ENCODE results near the gene GRIK1.

GRIK1 gene

GRCh38 chr21:29939924-29940275, at the start of gene GRIK1:
Gene GRIK1, minus strand, starts transcription at chr21:29939996.
- H3K79me2 ChIP-seq (ENCODE audit: insufficient read depth, low read length): no peaks in the 10 kb centered on the region
- no peak for DNase-seq
- H3K4me1 ChIP-seq (ENCODE audit: insufficient read depth, low read length): no peaks in the 10 kb centered on the region
- no peaks in the 10 kb centered on the region for H4K20me1 ChIP-seq (ENCODE audit: insufficient read depth, low read length)
- no peak within 1 kb of the TSS for H3K27ac ChIP-seq (ENCODE audit: low read length)
- H3K9ac ChIP-seq (ENCODE audit: low read depth, low read length): no peak within 1 kb of the TSS
- no peaks in the 10 kb centered on the region for H3K9me3 ChIP-seq (ENCODE audit: insufficient read depth, low read length, severe bottlenecking)
- H2AFZ ChIP-seq (ENCODE audit: low read depth, low read length): no peak within 1 kb of the TSS
- ATAC-seq (ENCODE audit: insufficient read depth, low read depth): no peak
- no peaks in the 10 kb centered on the region for H3K36me3 ChIP-seq (ENCODE audit: insufficient read depth, low read length)
- H3K27me3 ChIP-seq (ENCODE audit: insufficient read depth, low read length, poor library complexity): no peaks in the 10 kb centered on the region
- no peak within 1 kb of the TSS for H3K4me2 ChIP-seq (ENCODE audit: insufficient read depth, low read length)
- H3K4me3 ChIP-seq (ENCODE audit: low read depth in 1 of 2, low read length in 2 of 2): no peak within 1 kb of the TSS
- TF ChIP-seq CTCF (IDR thresholded peaks at IDR 0.05; ENCODE audit: borderline replicate concordance, extremely low read depth, low read length, poor library complexity, severe bottlenecking) (no peak), EZH2 (IDR thresholded peaks at IDR 0.05; ENCODE audit: borderline replicate concordance, low read depth, low read length, severe bottlenecking) (no peak)

- no peaks in the 10 kb centered on the region for H3K36me3 ChIP-seq (ENCODE audit: insufficient read depth, low read length)
- no peak overlapping the region for H2AFZ ChIP-seq (ENCODE audit: low read depth, low read length)
- H3K9ac ChIP-seq (ENCODE audit: low read depth, low read length): no peak overlapping the region
- H3K27me3 ChIP-seq (ENCODE audit: insufficient read depth, low read length, poor library complexity): no peaks in the 10 kb centered on the region
- no peak overlapping the region for H3K4me3 ChIP-seq (ENCODE audit: low read depth in 1 of 2, low read length in 2 of 2)
- TF ChIP-seq CTCF (IDR thresholded peaks at IDR 0.05; ENCODE audit: borderline replicate concordance, extremely low read depth, low read length, poor library complexity, severe bottlenecking) (no peak), EZH2 (IDR thresholded peaks at IDR 0.05; ENCODE audit: borderline replicate concordance, low read depth, low read length, severe bottlenecking) (no peak)
- no peak overlapping the region for H3K4me2 ChIP-seq (ENCODE audit: insufficient read depth, low read length)
- peaks cover 2% of the 10 kb centered on the region for H3K9me3 ChIP-seq (ENCODE audit: insufficient read depth, low read length, severe bottlenecking)
- H3K4me1 ChIP-seq (ENCODE audit: insufficient read depth, low read length): no peaks in the 10 kb centered on the region
- H3K79me2 ChIP-seq (ENCODE audit: insufficient read depth, low read length): no peaks in the 10 kb centered on the region
- H4K20me1 ChIP-seq (ENCODE audit: insufficient read depth, low read length): no peaks in the 10 kb centered on the region
- DNase-seq: no peak
- no peak for ATAC-seq (ENCODE audit: insufficient read depth, low read depth)
- H3K27ac ChIP-seq (ENCODE audit: low read length): no peak overlapping the region
Measured at GRCh38 chr21:29987762-29988161, 48.0 kb upstream of the GRIK1 start.

- peaks cover 2% of the 10 kb centered on the region for H3K9me3 ChIP-seq (ENCODE audit: insufficient read depth, low read length, severe bottlenecking)
- no peak overlapping the region for H3K27ac ChIP-seq (ENCODE audit: low read length)
- no peaks in the 10 kb centered on the region for H4K20me1 ChIP-seq (ENCODE audit: insufficient read depth, low read length)
- no peaks in the 10 kb centered on the region for H3K79me2 ChIP-seq (ENCODE audit: insufficient read depth, low read length)
- H3K36me3 ChIP-seq (ENCODE audit: insufficient read depth, low read length): no peaks in the 10 kb centered on the region
- no peak overlapping the region for H3K9ac ChIP-seq (ENCODE audit: low read depth, low read length)
- ATAC-seq (ENCODE audit: insufficient read depth, low read depth) (no peak), DNase-seq (no peak)
- H3K4me1 ChIP-seq (ENCODE audit: insufficient read depth, low read length): no peaks in the 10 kb centered on the region
- no peaks in the 10 kb centered on the region for H3K27me3 ChIP-seq (ENCODE audit: insufficient read depth, low read length, poor library complexity)
- H3K4me2 ChIP-seq (ENCODE audit: insufficient read depth, low read length): no peak overlapping the region
- TF ChIP-seq EZH2 (IDR thresholded peaks at IDR 0.05; ENCODE audit: borderline replicate concordance, low read depth, low read length, severe bottlenecking) (no peak), CTCF (IDR thresholded peaks at IDR 0.05; ENCODE audit: borderline replicate concordance, extremely low read depth, low read length, poor library complexity, severe bottlenecking) (no peak)
- H2AFZ ChIP-seq (ENCODE audit: low read depth, low read length): no peak overlapping the region
- H3K4me3 ChIP-seq (ENCODE audit: low read depth in 1 of 2, low read length in 2 of 2): no peak overlapping the region
Measured at GRCh38 chr21:29985866-29986265, 46.1 kb upstream of the GRIK1 start.

GRCh38 chr21:29979043-29979442, 39.2 kb upstream of the GRIK1 start:
- TF ChIP-seq EZH2 (IDR thresholded peaks at IDR 0.05; ENCODE audit: borderline replicate concordance, low read depth, low read length, severe bottlenecking) (no peak), CTCF (IDR thresholded peaks at IDR 0.05; ENCODE audit: borderline replicate concordance, extremely low read depth, low read length, poor library complexity, severe bottlenecking) (no peak)
- no peak overlapping the region for H3K4me2 ChIP-seq (ENCODE audit: insufficient read depth, low read length)
- no peaks in the 10 kb centered on the region for H3K27me3 ChIP-seq (ENCODE audit: insufficient read depth, low read length, poor library complexity)
- H4K20me1 ChIP-seq (ENCODE audit: insufficient read depth, low read length): no peaks in the 10 kb centered on the region
- no peak overlapping the region for H3K4me3 ChIP-seq (ENCODE audit: low read depth in 1 of 2, low read length in 2 of 2)
- H2AFZ ChIP-seq (ENCODE audit: low read depth, low read length): no peak overlapping the region
- no peaks in the 10 kb centered on the region for H3K79me2 ChIP-seq (ENCODE audit: insufficient read depth, low read length)
- no peaks in the 10 kb centered on the region for H3K36me3 ChIP-seq (ENCODE audit: insufficient read depth, low read length)
- H3K27ac ChIP-seq (ENCODE audit: low read length): no peak overlapping the region
- ATAC-seq (ENCODE audit: insufficient read depth, low read depth): no peak
- no peaks in the 10 kb centered on the region for H3K4me1 ChIP-seq (ENCODE audit: insufficient read depth, low read length)
- no peaks in the 10 kb centered on the region for H3K9me3 ChIP-seq (ENCODE audit: insufficient read depth, low read length, severe bottlenecking)
- no peak for DNase-seq
- no peak overlapping the region for H3K9ac ChIP-seq (ENCODE audit: low read depth, low read length)
